CD4-positive, alpha-beta T cell treated with Interleukin-2 at 100 ng/mL for 4 hours (primary cell): ENCODE data around the gene TRIP10.
"Not testable (repeated sequence)": the region's sequence is repeated elsewhere in the genome, so short reads cannot be mapped to it uniquely, and the experiment has no call there.

Experiments used
- DNase-seq: peaks from one replicate; pipeline ENCODE4 v3.0.0-alpha.2; 2020; ENCODE audit warnings: low spot score

Gene TRIP10

GRCh38 chr19:6739390-6739882 is at the start of gene TRIP10:
Gene TRIP10, plus strand, starts transcription at chr19:6739680. Its CDS starts 82 bp downstream, at chr19:6739762.
- peak; percentile 84 for DNase-seq

GRCh38 chr19:6690160-6690885 is 49.2 kb upstream of the TRIP10 start:
- DNase-seq = no peak

- no peak for DNase-seq
Observed at GRCh38 chr19:6691342-6691741, 48.1 kb upstream of the TRIP10 start.

- DNase-seq = no peak
Observed at GRCh38 chr19:6692027-6692426, 47.5 kb upstream of the TRIP10 start.

GRCh38 chr19:6693056-6693471 is 46.4 kb upstream of the TRIP10 start:
- no peak for DNase-seq

GRCh38 chr19:6693681-6694080 is 45.8 kb upstream of the TRIP10 start:
- no peak for DNase-seq

GRCh38 chr19:6694147-6694815 is 45.2 kb upstream of the TRIP10 start:
- DNase-seq = no peak

- DNase-seq = no peak
Observed at GRCh38 chr19:6696239-6696820, 43.1 kb upstream of the TRIP10 start.

GRCh38 chr19:6697291-6697690 is 42.2 kb upstream of the TRIP10 start:
- no peak for DNase-seq

GRCh38 chr19:6699935-6700334 is 39.5 kb upstream of the TRIP10 start:
- DNase-seq = no peak

GRCh38 chr19:6700586-6701316 is 38.7 kb upstream of the TRIP10 start:
- DNase-seq = no peak

GRCh38 chr19:6705931-6706632 is 33.4 kb upstream of the TRIP10 start:
- no peak for DNase-seq

- DNase-seq = no peak
Observed at GRCh38 chr19:6706633-6706958, 32.9 kb upstream of the TRIP10 start.

GRCh38 chr19:6707011-6707657 is 32.3 kb upstream of the TRIP10 start:
- no peak for DNase-seq

- DNase-seq = no peak
Observed at GRCh38 chr19:6707658-6708018, 31.8 kb upstream of the TRIP10 start.

GRCh38 chr19:6708346-6708745 is 31.1 kb upstream of the TRIP10 start:
- no peak for DNase-seq

GRCh38 chr19:6708913-6709312 is 30.6 kb upstream of the TRIP10 start:
- DNase-seq = not testable (repeated sequence)

- DNase-seq = no peak
Observed at GRCh38 chr19:6709549-6709948, 29.9 kb upstream of the TRIP10 start.

GRCh38 chr19:6710273-6711077 is 29.0 kb upstream of the TRIP10 start:
- DNase-seq = no peak

GRCh38 chr19:6711078-6711361 is 28.5 kb upstream of the TRIP10 start:
- no peak for DNase-seq

- DNase-seq = no peak
Observed at GRCh38 chr19:6711605-6712004, 27.9 kb upstream of the TRIP10 start.
